ENCODE data around the gene PAM.

DNA sequence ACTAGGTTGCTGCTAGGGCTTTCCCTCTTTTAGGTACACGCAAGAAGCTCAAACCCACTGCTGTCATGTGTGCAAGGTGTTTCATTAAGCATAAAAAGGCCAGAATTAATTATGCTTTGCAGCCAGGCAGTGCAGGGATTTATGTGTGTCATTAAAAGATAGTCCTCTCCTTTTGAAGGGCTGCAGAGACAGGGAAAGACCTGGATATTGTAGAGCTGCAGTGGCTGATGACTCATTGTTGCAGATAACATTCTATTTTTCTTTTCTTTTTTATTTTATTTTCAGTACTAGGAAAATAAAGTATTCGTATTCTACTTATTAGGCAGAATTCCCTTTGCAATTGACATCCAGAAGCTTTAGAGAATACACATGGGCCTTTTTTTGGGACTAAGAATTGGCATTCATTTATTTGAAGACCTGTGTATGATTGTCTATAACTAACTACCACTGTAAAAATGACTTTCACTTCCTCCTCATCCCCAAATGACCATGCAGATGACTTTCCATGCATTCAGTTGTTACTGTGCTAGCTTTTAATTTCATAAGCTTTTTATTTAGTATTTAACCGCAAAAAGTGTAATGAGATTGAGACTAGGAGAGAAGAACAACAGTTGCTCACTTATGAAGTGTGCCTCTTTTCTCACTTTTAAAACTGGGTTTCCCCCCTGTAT is 113.0 kb downstream of the PAM start:
- TF ChIP-seq, protein P1, sequence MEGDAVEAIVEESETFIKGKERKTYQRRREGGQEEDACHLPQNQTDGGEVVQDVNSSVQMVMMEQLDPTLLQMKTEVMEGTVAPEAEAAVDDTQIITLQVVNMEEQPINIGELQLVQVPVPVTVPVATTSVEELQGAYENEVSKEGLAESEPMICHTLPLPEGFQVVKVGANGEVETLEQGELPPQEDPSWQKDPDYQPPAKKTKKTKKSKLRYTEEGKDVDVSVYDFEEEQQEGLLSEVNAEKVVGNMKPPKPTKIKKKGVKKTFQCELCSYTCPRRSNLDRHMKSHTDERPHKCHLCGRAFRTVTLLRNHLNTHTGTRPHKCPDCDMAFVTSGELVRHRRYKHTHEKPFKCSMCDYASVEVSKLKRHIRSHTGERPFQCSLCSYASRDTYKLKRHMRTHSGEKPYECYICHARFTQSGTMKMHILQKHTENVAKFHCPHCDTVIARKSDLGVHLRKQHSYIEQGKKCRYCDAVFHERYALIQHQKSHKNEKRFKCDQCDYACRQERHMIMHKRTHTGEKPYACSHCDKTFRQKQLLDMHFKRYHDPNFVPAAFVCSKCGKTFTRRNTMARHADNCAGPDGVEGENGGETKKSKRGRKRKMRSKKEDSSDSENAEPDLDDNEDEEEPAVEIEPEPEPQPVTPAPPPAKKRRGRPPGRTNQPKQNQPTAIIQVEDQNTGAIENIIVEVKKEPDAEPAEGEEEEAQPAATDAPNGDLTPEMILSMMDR (IDR thresholded peaks at IDR 0.05), result no peak
- TF ChIP-seq POLR2A (IDR thresholded peaks at IDR 0.05), result no peak

All from heart left ventricle (tissue), 13 donors.